GM19193 (cell line): ENCODE measurements around the gene CHRND.
A peak's percentile ranks its signal among the peaks of the same experiment; 100 is the strongest.

Source experiments
- POLR2A ChIP-seq: IDR thresholded peaks from 4 replicates; pipeline ENCODE4 v1.6.1; 2011; ENCODE audit not compliant: insufficient read depth, insufficient read length; ENCODE audit errors: extremely low read depth

CHRND gene

DNA sequence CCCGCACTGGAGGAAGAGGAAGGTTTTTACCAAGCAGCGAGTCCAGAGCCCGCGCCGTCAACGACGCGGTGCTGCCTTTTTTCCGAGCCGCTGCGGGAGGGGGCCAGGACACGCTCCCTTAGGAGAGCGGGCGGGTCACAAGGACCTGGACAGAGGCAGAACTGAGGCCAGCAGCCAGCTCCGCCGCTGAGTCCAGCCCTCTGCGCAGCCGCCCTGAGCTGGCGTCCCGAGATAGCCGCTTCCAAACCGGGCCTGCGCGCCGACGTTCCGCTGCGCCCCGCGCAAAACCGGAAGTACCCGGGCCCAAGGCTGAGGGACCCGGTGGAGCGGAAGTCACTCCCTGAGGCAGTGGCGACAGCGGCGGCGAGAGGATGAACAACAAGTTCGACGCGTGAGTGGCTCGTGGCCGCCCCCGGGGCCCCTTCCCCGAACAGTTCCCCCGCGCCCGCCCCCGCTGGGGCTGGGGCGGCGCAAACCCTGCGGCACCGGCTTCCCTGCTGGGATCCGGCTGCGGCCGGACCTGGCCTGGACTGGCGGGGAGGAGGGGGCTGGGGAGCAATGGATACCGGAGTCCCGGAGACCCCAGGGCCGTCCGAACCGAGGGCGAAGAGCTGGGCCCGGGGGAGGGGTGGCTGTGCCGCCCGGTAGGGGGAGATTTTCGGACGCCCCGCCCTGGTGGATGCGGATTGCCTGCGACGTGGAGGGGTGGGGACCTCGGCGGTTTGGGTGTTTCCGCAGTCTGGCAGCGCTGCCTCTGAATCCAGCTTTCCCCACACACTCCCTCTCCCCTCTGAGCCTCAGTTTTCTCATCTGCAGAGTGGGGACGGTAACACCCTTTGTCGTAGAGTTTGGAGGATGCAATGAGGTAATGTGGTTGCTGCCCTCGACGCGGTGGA lies 24.6 kb downstream of the CHRND start, which contains the start of the genes EIF4E2 and TIGD1:
Gene EIF4E2 (plus strand): TSS at position 336 of the 896 bp plus-strand sequence. CDS start 36 bp downstream, at position 372.
Gene TIGD1 (minus strand): TSS at position 204 of the 896 bp plus-strand sequence. CDS start 675 bp downstream, outside the sequence.
- peak; percentile 94 for TF ChIP-seq POLR2A

DNA sequence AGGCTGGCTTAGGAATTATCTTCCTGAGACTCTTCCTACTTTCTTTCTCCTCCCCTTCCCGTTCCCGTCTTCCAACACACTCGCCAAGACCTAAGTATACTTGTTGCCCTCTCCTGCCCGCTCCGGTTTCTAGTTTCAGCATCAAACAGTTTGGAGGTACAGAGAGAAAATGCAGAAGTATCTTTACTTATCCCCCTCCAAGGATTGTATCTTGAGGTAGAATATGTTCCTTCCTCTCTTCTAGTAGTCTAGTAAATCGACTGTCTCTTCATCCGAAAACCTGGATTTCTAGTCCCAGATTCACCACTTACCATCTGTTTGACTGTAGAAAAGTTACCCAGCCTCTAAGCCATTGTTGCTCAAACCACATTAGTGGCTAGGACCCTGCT lies 25.3 kb downstream of the CHRND start:
- TF ChIP-seq POLR2A = no peak

DNA sequence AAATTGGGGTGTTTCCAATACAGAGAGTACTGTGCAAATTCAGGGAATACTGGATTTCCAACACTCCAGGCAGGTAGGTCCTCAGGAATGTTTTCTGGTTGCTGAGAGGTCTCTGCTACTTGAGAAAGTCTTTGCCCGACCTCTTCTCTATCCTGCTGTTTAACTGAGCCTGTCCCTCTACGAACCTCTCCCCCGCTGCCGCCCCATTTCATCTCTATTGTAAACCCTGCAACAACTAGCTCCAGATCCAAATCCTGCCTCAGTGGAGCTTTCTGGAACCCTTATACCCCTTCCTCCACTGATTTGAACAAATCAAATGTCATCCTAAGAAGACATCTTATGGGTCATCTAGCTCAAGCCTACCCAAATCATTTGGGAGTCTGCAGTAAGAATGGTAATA lies 25.8 kb downstream of the CHRND start:
- TF ChIP-seq POLR2A = no peak

DNA sequence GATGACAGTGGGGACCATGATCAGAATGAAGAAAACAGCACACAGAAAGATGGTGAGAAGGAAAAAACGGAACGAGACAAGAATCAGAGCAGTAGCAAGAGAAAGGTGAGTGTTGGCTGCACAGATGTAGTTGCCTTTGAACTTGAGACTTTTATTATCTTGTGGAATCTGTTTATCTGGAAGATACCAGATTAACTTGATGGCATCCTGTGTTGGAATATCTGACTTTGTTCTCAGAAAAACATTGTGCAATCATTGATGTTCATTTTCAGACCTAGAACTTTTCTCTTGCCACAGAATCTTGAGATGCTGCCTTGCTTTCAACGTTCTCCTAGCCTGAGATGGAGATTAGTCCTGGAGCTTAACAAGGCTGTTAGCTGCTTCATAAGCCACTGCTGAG lies 30.5 kb downstream of the CHRND start:
- no peak for TF ChIP-seq POLR2A

DNA sequence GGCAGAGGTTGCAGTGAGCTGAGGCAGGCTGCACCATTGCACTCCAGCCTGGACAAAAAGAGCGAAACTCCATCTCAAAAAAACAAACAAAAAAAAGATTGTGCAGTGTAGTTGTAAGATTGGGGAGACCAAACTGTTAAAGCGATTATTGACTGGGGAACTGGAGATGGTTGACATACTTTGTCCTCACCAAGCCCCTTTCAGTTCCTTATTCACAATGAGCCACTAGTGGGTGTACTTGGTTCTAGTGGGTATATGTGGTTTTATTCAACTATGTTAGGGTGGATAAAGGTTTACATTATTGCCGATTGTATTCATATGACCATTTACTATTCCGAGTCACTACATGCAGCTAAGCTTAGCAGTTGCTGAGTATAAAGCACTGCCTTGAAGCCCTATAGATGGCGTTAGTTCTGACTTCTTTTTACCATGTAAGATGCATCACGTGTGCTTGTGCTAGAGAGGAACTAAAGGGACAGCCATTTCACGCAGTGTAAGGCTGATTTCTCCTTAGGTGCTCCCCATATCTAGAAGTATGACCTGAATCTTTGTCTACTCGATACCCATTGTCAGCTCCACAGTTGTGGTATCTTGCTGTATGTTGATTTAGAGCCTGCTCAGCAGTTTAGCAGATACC lies 36.7 kb downstream of the CHRND start:
- no peak for TF ChIP-seq POLR2A

DNA sequence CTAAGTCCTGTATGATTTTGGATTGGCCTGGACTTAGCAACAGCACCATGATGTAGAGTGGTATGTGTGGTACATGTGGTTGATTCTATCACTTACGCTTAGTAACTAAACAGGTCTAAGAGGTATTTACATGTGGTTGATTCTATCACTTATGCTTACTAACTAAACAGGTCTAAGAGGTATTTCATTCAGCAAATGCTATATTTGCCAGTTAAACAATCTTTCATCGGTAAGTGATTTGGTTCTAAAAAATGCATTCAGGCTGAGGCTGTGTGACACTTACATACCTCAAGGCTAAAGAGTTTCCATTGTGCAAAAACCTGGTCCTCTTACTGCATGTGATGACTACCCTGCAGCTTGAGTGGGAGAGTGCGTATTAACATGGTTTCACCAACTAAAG lies 37.6 kb downstream of the CHRND start:
- no peak for TF ChIP-seq POLR2A

DNA sequence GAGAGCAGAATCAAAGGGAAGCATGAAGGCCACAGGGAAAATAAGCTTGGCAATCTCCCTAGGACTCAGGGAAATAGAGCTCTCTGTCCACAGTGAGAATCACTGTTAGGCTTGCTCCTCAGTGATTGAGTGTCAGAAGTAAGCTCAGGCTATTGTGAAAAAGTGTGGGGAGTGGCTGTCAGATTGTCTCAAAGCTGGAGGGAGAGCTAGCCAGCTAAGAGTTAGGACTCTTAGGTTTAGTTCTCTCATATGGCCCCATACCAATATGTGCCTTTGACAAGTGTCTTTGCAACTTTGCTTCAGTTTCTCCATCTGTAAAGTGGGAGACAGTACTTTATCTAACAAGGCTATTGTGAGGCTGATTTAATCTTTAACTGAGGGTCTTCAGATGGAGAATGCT lies 41.8 kb downstream of the CHRND start:
- TF ChIP-seq POLR2A = no peak

DNA sequence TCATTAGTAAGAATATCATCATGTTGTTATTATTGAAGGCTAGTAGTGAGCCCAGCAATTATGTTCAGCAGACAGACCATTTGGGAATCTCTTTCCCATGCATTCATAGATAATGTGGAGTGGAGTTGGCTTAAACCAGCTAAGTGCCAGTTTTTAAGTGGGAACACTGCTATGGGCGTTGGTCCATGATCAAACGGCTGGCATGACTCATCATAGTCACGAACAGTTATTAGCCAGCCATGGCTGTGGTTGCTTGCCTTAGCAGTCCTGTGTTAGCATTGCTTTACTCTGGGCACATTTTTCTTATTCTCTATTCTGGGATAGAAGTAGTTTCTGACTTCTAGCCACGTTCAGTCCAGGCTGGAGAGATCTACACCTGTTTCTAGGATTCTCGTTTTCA lies 42.2 kb downstream of the CHRND start:
- no peak for TF ChIP-seq POLR2A

DNA sequence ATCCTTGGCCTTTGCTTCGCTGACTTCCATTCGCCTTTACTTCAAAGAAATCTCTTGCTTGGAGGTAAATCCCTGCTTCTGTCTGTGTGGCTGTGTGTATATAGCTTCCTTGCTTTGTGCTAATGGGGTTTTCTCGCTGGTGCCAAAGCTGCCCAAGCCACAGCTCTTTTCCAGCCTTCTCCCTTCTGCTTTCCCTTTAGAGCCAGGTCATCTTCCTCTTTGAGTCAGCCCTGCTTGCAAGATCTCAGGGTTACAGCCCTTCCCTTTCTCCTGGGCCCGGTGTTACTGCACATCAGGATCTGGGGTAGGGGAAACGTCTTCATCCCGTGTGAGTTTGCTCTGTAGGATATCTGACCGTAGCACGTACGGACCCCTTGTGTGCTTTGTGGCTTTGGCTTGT lies 43.6 kb downstream of the CHRND start:
- no peak for TF ChIP-seq POLR2A

DNA sequence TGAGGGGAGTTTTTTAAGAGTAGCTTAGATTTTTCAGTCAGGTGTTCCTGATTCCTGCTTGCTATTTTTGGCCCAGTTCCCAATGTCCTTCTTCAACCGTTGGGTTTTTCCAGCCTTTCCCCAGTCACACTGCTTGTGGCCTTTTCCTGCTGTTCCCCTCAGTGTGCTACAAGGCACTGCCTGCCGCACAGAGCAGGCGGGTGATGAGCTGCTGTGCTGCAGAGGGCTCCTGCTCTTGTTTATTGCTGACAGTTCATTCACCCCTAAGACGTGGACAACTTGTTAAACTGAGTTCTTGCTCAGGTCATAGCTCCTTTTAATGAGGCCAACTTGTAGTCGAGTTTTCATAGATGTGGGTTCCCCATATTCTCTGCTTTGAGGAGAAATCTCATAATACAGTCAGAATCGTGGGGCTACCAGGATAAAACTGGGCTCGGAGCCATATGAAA lies 45.1 kb downstream of the CHRND start:
- TF ChIP-seq POLR2A = no peak

DNA sequence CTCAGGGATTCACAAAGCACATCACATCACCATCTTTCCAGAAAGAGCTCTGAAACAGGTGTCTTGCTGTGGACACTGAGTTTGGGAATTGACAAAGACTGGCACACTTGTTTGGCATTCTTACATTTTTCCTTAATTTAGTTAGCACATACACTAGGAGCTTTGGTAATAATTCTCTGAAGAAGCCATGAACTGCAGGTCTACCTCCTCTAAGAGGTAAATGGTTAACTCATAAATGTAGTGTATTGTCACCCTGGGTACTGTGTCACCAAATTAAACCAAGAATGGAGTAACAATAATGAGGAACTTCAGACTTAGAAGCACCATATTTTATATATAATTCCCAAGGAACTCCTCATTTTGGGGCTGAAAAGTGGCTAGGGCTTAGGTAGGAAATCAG lies 47.1 kb downstream of the CHRND start:
- no peak for TF ChIP-seq POLR2A

DNA sequence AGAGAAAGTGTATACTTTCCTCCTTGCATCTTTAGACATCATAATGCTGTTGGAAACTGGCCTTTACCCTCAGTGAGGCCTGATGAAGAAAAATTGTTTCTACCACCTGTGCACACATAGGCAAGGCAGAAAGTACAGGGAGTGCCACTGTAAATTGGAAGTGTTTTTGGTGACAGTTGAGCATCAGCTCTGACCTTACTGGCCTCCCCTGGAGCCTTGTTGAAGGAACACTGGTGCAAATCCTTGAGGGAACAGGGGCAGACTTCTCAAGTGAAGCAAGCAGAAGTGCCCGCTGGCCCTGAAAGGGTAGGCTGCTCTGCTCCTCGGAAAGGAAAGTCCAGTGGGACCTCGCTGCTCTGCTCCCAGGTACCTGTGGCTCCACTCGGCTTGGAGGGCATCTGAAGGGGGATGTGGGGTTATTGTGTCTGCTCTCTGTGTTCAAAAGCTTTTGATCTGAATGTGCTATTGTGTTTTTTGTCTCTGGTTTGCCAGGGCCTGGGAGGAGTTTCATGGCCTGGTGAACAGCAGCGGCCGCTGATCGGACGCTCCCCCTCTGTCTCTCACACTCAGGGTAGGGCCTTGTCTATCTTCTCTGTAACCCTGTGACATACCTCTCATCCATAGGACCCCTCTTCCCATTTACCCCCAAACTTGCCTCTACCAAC lies 47.9 kb downstream of the CHRND start:
- no peak for TF ChIP-seq POLR2A

DNA sequence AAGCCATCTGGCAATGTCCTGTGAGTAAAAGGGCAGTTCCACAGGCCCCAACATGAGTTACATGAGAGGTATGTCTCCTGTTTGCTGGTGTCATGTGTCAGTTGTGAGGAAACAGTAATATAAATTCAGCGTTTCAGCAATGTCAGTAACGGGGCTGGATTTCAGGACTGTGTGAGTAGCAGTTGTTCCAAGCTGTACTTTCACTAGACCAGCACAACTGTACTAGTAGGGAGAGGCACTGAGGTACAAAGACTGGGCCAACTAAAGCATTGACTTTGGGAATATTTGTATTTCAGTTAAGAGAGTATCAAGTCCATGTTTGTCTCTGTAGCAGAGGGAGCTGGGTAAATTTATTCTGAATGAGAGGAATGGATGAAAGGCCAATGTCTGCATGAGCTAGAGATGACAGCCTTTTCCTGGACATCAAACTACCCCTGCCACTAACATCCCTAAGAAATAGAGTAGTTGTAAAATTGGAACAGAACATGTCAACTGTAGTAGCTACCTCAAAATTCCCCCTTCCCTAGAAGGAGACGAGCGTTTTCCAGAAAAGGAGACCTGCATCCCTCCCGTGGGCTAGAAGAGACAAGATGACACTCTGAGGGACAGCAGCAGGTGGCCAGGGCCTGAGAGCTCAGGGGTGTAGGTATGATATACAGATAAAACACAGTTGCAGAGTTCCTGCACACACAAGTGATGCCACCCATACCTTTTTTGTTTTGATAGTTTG lies 48.9 kb downstream of the CHRND start:
- no peak for TF ChIP-seq POLR2A

DNA sequence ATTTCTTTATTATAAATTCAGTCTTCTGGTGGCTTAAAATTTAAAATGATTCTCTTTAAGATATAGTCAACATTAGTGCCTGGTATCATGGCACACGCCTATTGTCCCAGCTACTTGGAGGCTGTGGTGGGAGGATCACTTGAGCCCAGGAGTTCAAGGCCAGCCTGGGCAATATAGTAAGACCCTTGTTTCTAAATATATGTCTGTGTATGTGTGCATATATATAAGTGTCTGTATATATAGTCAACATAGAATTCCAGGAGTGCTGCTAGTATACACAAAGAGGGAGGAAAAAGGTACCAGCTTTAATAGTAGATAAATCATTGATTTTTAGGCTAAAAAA lies 49.4 kb downstream of the CHRND start:
- no peak for TF ChIP-seq POLR2A

DNA sequence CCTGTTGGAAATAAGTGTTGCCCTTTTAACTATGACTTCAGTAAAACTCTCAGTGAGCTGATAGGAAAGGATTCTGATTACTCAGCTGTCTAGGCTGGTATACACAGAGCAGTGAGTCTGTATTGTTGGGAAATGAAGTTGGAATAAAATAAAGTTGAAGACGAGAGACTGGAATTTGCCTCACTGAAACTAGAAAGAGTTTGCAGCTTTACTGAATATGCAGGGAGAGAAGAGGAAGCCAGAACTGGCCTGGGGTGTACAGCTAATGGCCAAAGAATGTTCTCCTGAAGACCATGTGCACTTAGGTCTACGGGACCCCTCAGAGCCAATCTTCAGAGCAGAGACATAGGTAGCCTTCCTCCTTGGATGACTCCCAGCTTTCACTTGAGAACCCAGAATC lies 51.0 kb downstream of the CHRND start:
- no peak for TF ChIP-seq POLR2A
